SK-N-SH (cell line): Measurements from ENCODE around the gene SETBP1. TPM values are rescaled to one million over a fixed set of nuclear protein-coding genes. Genes with fewer than 3 reads are reported as not detected.

Experiments
- CTCF ChIA-PET: fragments of 300-600, 350-600 bp; formaldehyde crosslinking; extraction: SDS; loops from one replicate; lab custom pipeline; 2021; lab: Yijun Ruan, JAX
- POLR2A ChIA-PET: fragments of 350-600 bp; sonication (Branson Sonifier 250); formaldehyde crosslinking; extraction: SDS; loops from one replicate; lab custom pipeline; 2020; ENCODE audit warnings: antibody characterized with exemption, inconsistent platforms; lab: Yijun Ruan, JAX
- DNase-seq: peaks from one replicate; pipeline ENCODE4 v3.0.0; 2012
- H2AFZ ChIP-seq: fragments of 200-600 bp; sonication (generic); 2 replicates; pipeline ENCODE4 v1.8.1; 2016; ENCODE audit warnings: antibody characterized with exemption, mild to moderate bottlenecking, low read depth
- H3F3A ChIP-seq: fragments of 200-600 bp; sonication (generic); replicated peaks from 2 replicates; pipeline ENCODE3; 2016; ENCODE audit warnings: antibody characterized with exemption, mild to moderate bottlenecking; ENCODE audit not compliant: insufficient read depth
- H3K27ac ChIP-seq, 2 experiments: fragments of 200-500 bp in 1 of 2; fragments of 200-600 bp in 1 of 2; sonication (Bioruptor generic) in 1 of 2; sonication (generic), shearing (Covaris generic) in 1 of 2; 2 replicates each; pipeline versions ENCODE4 v1.5.1 to v1.6.1; 2014 to 2016; ENCODE audit warnings: low read depth in 2 of 2, inconsistent platforms in 1 of 2, low read length in 1 of 2, mild to moderate bottlenecking in 1 of 2, mixed read lengths in 1 of 2
- H3K27me3 ChIP-seq: fragments of 200-600 bp; sonication (generic), shearing (Covaris generic); 2 replicates; pipeline ENCODE4 v1.6.1; 2016; ENCODE audit warnings: mixed run types; ENCODE audit not compliant: insufficient read depth
- H3K36me3 ChIP-seq, 2 experiments: fragments of 200-500 bp in 1 of 2; fragments of 200-600 bp in 1 of 2; sonication (Bioruptor generic) in 1 of 2; sonication (generic) in 1 of 2; replicated peaks in 1 of 2; 2 replicates each; pipeline versions ENCODE3 to v1.5.1; 2014 to 2016; ENCODE audit warnings: low read length in 1 of 2, mild to moderate bottlenecking in 1 of 2; ENCODE audit not compliant: insufficient read depth in 2 of 2, control insufficient read depth in 1 of 2
- H3K4me1 ChIP-seq, 2 experiments: fragments of 200-500 bp in 1 of 2; fragments of 200-600 bp in 1 of 2; sonication (Bioruptor generic) in 1 of 2; sonication (generic), shearing (Covaris generic) in 1 of 2; 2 replicates each; pipeline versions ENCODE4 v1.5.1 to v1.6.1; 2014 to 2016; ENCODE audit warnings: low read depth in 1 of 2, low read length in 1 of 2, mixed run types in 1 of 2; ENCODE audit not compliant: insufficient read depth in 2 of 2, control insufficient read depth in 1 of 2
- H3K4me2 ChIP-seq: fragments of 200-600 bp; sonication (generic), shearing (Covaris generic); 2 replicates; pipeline ENCODE4 v1.6.1; 2017; ENCODE audit warnings: mixed run types
- H3K4me3 ChIP-seq, 2 experiments: fragments of 200-500 bp in 1 of 2; fragments of 200-600 bp in 1 of 2; sonication (Bioruptor generic) in 1 of 2; sonication (generic), shearing (Covaris generic) in 1 of 2; 2 replicates each; pipeline versions ENCODE4 v1.5.1 to v1.8.1; 2014 to 2016; ENCODE audit warnings: low read depth in 2 of 2, inconsistent platforms in 1 of 2, low read length in 1 of 2, mild to moderate bottlenecking in 1 of 2, mixed read lengths in 1 of 2, moderate library complexity in 1 of 2
- H3K79me2 ChIP-seq: fragments of 200-600 bp; sonication (generic); 2 replicates; pipeline ENCODE4 v1.8.1; 2017; ENCODE audit warnings: mild to moderate bottlenecking; ENCODE audit not compliant: insufficient read depth
- H3K9ac ChIP-seq: fragments of 200-600 bp; sonication (generic); 2 replicates; pipeline ENCODE4 v1.6.1; 2017; ENCODE audit warnings: mixed run types
- H3K9me2 ChIP-seq: fragments of 200-600 bp; sonication (generic); 2 replicates; pipeline ENCODE4 v1.6.1; 2017; ENCODE audit warnings: mixed run types
- H3K9me3 ChIP-seq: fragments of 200-600 bp; sonication (generic); 2 replicates; pipeline ENCODE4 v1.6.1; 2017; ENCODE audit warnings: mixed run types, mild to moderate bottlenecking, moderate library complexity
- H4K20me1 ChIP-seq: fragments of 200-600 bp; sonication (generic); 2 replicates; pipeline ENCODE4 v1.6.1; 2017; ENCODE audit warnings: mild to moderate bottlenecking, mixed run types; ENCODE audit not compliant: insufficient read depth
- FOSL2 ChIP-seq: IDR thresholded peaks from 2 replicates; pipeline ENCODE4 v1.4.0; 2012; ENCODE audit warnings: low read depth, mild to moderate bottlenecking, moderate library complexity, borderline replicate concordance
- FOXJ3 ChIP-seq: sonication (generic); formaldehyde crosslinking; IDR thresholded peaks from 2 replicates; pipeline ENCODE4 v1.5.1; 2020; ENCODE audit warnings: mild to moderate bottlenecking, missing genetic modification reagents
- FOXM1 ChIP-seq: IDR thresholded peaks from 2 replicates; pipeline ENCODE4 v1.4.0; 2012; ENCODE audit warnings: low read depth, mild to moderate bottlenecking
- GABPA ChIP-seq: IDR thresholded peaks from 2 replicates; pipeline ENCODE4 v1.4.0; 2012; ENCODE audit warnings: low read depth, mild to moderate bottlenecking
- IRF3 ChIP-seq: fragments of 150-350 bp; IDR thresholded peaks from 2 replicates; pipeline ENCODE4 v1.6.1; 2016; ENCODE audit warnings: mild to moderate bottlenecking, low read depth, low read length
- MEF2A ChIP-seq: IDR thresholded peaks from 2 replicates; pipeline ENCODE4 v1.4.0; 2012; ENCODE audit warnings: low read depth, borderline replicate concordance
- REST ChIP-seq: IDR thresholded peaks from 2 replicates; pipeline ENCODE4 v1.6.1; 2012; ENCODE audit warnings: mild to moderate bottlenecking, low read depth, low read length, moderate library complexity
- RXRA ChIP-seq: IDR thresholded peaks from 2 replicates; pipeline ENCODE4 v1.4.0; 2012; ENCODE audit warnings: low read depth, mild to moderate bottlenecking, borderline replicate concordance
- TAF1 ChIP-seq: IDR thresholded peaks from 2 replicates; pipeline ENCODE4 v1.6.1; 2012; ENCODE audit warnings: low read depth, mild to moderate bottlenecking, low read length, moderate library complexity, borderline replicate concordance
- TCF12 ChIP-seq: IDR thresholded peaks from 2 replicates; pipeline ENCODE4 v1.4.0; 2012
- TEAD4 ChIP-seq: IDR thresholded peaks from 2 replicates; pipeline ENCODE4 v1.4.0; 2012; ENCODE audit warnings: mild to moderate bottlenecking, borderline replicate concordance; ENCODE audit not compliant: insufficient read depth
- ZBTB33 ChIP-seq: IDR thresholded peaks from 2 replicates; pipeline ENCODE4 v1.4.0; 2012; ENCODE audit warnings: low read depth, borderline replicate concordance
- WGBS: methylation state at CpG from one replicate; pipeline ENCODE4 v1.1.6; 2017; ENCODE audit warnings: low lambda C conversion rate; 5-methylcytosine and 5-hydroxymethylcytosine counted together
- polyA plus RNA-seq, 3 experiments: library from polyadenylated mRNA; depleted of rRNA; stranded (reverse); fragments of >200 nt; gene quantifications; 2 replicates each; pipeline ENCODE4 v1.2.3, GENCODE V29; 2012

The SETBP1 gene
- polyA plus RNA-seq, 1 of the 3 experiments (the other 2 are of a cell fraction) = 3.0 TPM

GRCh38 chr18:45085916-45086624 is 405.4 kb downstream of the SETBP1 start:
- no peaks in the 10 kb centered on the region for H4K20me1 ChIP-seq
- TF ChIP-seq IRF3 (no peak), FOSL2 (no peak), TCF12 (no peak), MEF2A (no peak), RXRA (no peak), ZBTB33 (no peak), GABPA (no peak), FOXM1 (no peak), TAF1 (no peak), REST (no peak), FOXJ3 (CRISPR knock-in tag) (no peak), TEAD4 (no peak)
- TF ChIP-seq, all 33 proteins: peak for 0
- POLR2A ChIA-PET = no interaction called here
- H3K9ac ChIP-seq = no peak overlapping the region
- H3K9me2 ChIP-seq = no peaks in the 10 kb centered on the region
- H3F3A ChIP-seq = no peaks in the 10 kb centered on the region
- 62% methylated on average over 5 of the region's 5 CpGs for WGBS
- no peak overlapping the region for H3K4me3 ChIP-seq
- no peak overlapping the region for H2AFZ ChIP-seq
- H3K27ac ChIP-seq = no peak overlapping the region
- no peaks in the 10 kb centered on the region for H3K9me3 ChIP-seq
- no peaks in the 10 kb centered on the region for H3K36me3 ChIP-seq
- no peaks in the 10 kb centered on the region; a peak in 1 of 4 replicates for H3K4me1 ChIP-seq
- no peak for DNase-seq
- H3K27me3 ChIP-seq = no peaks in the 10 kb centered on the region
- H3K4me2 ChIP-seq = no peak overlapping the region
- H3K79me2 ChIP-seq = no peaks in the 10 kb centered on the region
- CTCF ChIA-PET = no interaction called here
